H7 (cell line): ENCODE measurements around the gene SERPINI2. TPM values are rescaled to one million over a fixed set of nuclear protein-coding genes. Genes with fewer than 3 reads are reported as not detected.

Source experiments
- DNase-seq: peaks from one replicate; pipeline ENCODE4 v3.0.0; 2012
- H3K27me3 ChIP-seq: 2 replicates; pipeline ENCODE4 v1.6.0; 2011; ENCODE audit warnings: mild to moderate bottlenecking, low read length; ENCODE audit not compliant: control insufficient read depth, insufficient read depth
- H3K36me3 ChIP-seq: replicated peaks from 2 replicates; pipeline ENCODE4 v1.5.1; 2011; ENCODE audit warnings: low read length; ENCODE audit not compliant: control insufficient read depth, insufficient read depth
- H3K4me3 ChIP-seq: 2 replicates; pipeline ENCODE4 v1.5.1; 2011; ENCODE audit warnings: low read depth, mild to moderate bottlenecking, control low read depth, low read length, moderate library complexity; ENCODE audit not compliant: insufficient read depth
- total RNA-seq: library from RNA; depleted of rRNA; stranded (reverse); fragments of >200 nt; shearing (Covaris generic); gene quantifications from 2 replicates; pipeline ENCODE4 v1.2.3, GENCODE V29; 2014; rRNA removed

SERPINI2 gene
- total RNA-seq = not detected in 2 replicates

GRCh38 chr3:167473863-167474262, at the start of gene SERPINI2:
TSS of gene SERPINI2 (minus strand) at chr3:167474042. CDS start at chr3:167471834, 2,208 bp downstream.
- no peak for DNase-seq
- no peak within 1 kb of the TSS for H3K4me3 ChIP-seq
- H3K27me3 ChIP-seq = no peaks in the 10 kb centered on the region
- H3K36me3 ChIP-seq = no peaks in the 10 kb centered on the region

- Histone ChIP-seq H3K4me3 (no peak overlapping the region), H3K36me3 (no peaks in the 10 kb centered on the region), H3K27me3 (no peaks in the 10 kb centered on the region)
- DNase-seq = no peak
Measured at GRCh38 chr3:167521006-167521355, 47.1 kb upstream of the SERPINI2 start.

- H3K4me3 ChIP-seq = no peak overlapping the region
- no peaks in the 10 kb centered on the region for H3K27me3 ChIP-seq
- DNase-seq = no peak
- no peaks in the 10 kb centered on the region for H3K36me3 ChIP-seq
Measured at GRCh38 chr3:167520266-167521005, 46.6 kb upstream of the SERPINI2 start.

- DNase-seq = no peak
- H3K27me3 ChIP-seq = no peaks in the 10 kb centered on the region
- no peaks in the 10 kb centered on the region for H3K36me3 ChIP-seq
- H3K4me3 ChIP-seq = no peak overlapping the region
Measured at GRCh38 chr3:167507954-167508353, 34.1 kb upstream of the SERPINI2 start.

GRCh38 chr3:167502401-167502800, 28.6 kb upstream of the SERPINI2 start:
- Histone ChIP-seq H3K36me3 (no peaks in the 10 kb centered on the region), H3K4me3 (no peak overlapping the region), H3K27me3 (no peaks in the 10 kb centered on the region)
- no peak for DNase-seq

GRCh38 chr3:167501941-167502340, 28.1 kb upstream of the SERPINI2 start:
- Histone ChIP-seq H3K27me3 (no peaks in the 10 kb centered on the region), H3K36me3 (no peaks in the 10 kb centered on the region), H3K4me3 (no peak overlapping the region)
- no peak for DNase-seq

GRCh38 chr3:167497903-167498302, 24.1 kb upstream of the SERPINI2 start:
- no peak overlapping the region for H3K4me3 ChIP-seq
- H3K36me3 ChIP-seq = no peaks in the 10 kb centered on the region
- no peak for DNase-seq
- no peaks in the 10 kb centered on the region for H3K27me3 ChIP-seq

- DNase-seq = peak; percentile 18
Measured at GRCh38 chr3:167493244-167493643, 19.4 kb upstream of the SERPINI2 start.

GRCh38 chr3:167491621-167492020, 17.8 kb upstream of the SERPINI2 start:
- no peak overlapping the region for H3K4me3 ChIP-seq
- H3K27me3 ChIP-seq = no peaks in the 10 kb centered on the region
- peak; percentile 2 for DNase-seq
- H3K36me3 ChIP-seq = no peaks in the 10 kb centered on the region

More at GRCh38 chr3:167493244-167493643, 19.4 kb upstream of the SERPINI2 start:
- no peaks in the 10 kb centered on the region for H3K27me3 ChIP-seq
- no peak overlapping the region for H3K4me3 ChIP-seq
- no peaks in the 10 kb centered on the region for H3K36me3 ChIP-seq

- Histone ChIP-seq H3K4me3 (no peak overlapping the region), H3K36me3 (no peaks in the 10 kb centered on the region), H3K27me3 (no peaks in the 10 kb centered on the region)
- DNase-seq = no peak
Measured at GRCh38 chr3:167489571-167489970, 15.7 kb upstream of the SERPINI2 start.

GRCh38 chr3:167487556-167487955, 13.7 kb upstream of the SERPINI2 start:
- Histone ChIP-seq H3K4me3 (no peak overlapping the region), H3K36me3 (no peaks in the 10 kb centered on the region), H3K27me3 (no peaks in the 10 kb centered on the region)
- no peak for DNase-seq

- Histone ChIP-seq H3K4me3 (no peak overlapping the region), H3K36me3 (no peaks in the 10 kb centered on the region), H3K27me3 (no peaks in the 10 kb centered on the region)
- DNase-seq = no peak
Measured at GRCh38 chr3:167484551-167484950, 10.7 kb upstream of the SERPINI2 start.

GRCh38 chr3:167483708-167484475, 10.1 kb upstream of the SERPINI2 start:
- H3K27me3 ChIP-seq = no peaks in the 10 kb centered on the region
- H3K36me3 ChIP-seq = no peaks in the 10 kb centered on the region
- DNase-seq = no peak
- no peak overlapping the region for H3K4me3 ChIP-seq

- no peak for DNase-seq
- Histone ChIP-seq H3K36me3 (no peaks in the 10 kb centered on the region), H3K4me3 (no peak overlapping the region), H3K27me3 (no peaks in the 10 kb centered on the region)
Measured at GRCh38 chr3:167481164-167481563, 7.3 kb upstream of the SERPINI2 start.

- H3K36me3 ChIP-seq = no peaks in the 10 kb centered on the region
- DNase-seq = no peak
- H3K4me3 ChIP-seq = no peak overlapping the region
- H3K27me3 ChIP-seq = no peaks in the 10 kb centered on the region
Measured at GRCh38 chr3:167480748-167481147, 6.9 kb upstream of the SERPINI2 start.
